ENCODE measurements around the gene C3orf70. TPM values are rescaled to one million over a fixed set of nuclear protein-coding genes. Genes with fewer than 3 reads are reported as not detected.

C3orf70 gene
- total and polyA plus RNA-seq, 11 donors = 0.53 to 2.9 (median 2.0) TPM

- TF ChIP-seq POLR2A (IDR thresholded peaks at IDR 0.05) (no peak), CTCF (IDR thresholded peaks at IDR 0.05) (no peak)
- Histone ChIP-seq H3K27me3 (no peaks in the 10 kb centered on the region), H3K4me3 (no peak overlapping the region), H3K36me3 (peaks cover 0 to 5% (median 0%) of the 10 kb centered on the region in 9 donors), H3K9me3 (no peaks in the 10 kb centered on the region), H3K27ac (no peak overlapping the region), H3K4me1 (peaks cover 0 to 13% (median 4%) of the 10 kb centered on the region in 12 donors)
- ATAC-seq (no peak), DNase-seq (no peak)
- WGBS, 4 donors = 75 to 91% (median 86%) methylated on average over 8 of the region's 8 CpGs
- intact Hi-C loops (cut with DNase I) = no loop called here
These were observed 76.6 kb downstream of the C3orf70 start for GRCh38 chr3:185076219-185076618.

GRCh38 chr3:185075547-185075946, 77.3 kb downstream of the C3orf70 start:
- TF ChIP-seq CTCF (IDR thresholded peaks at IDR 0.05) (no peak), POLR2A (IDR thresholded peaks at IDR 0.05) (no peak)
- WGBS, 4 donors = 87 to 94% (median 92%) methylated on average over 13 of the region's 13 CpGs

GRCh38 chr3:185071287-185071800, 81.5 kb downstream of the C3orf70 start:
- TF ChIP-seq CTCF (IDR thresholded peaks at IDR 0.05) (peak in 1 of 12 donors; percentile 12), POLR2A (IDR thresholded peaks at IDR 0.05) (no peak)
- H3K27ac ChIP-seq = no peak overlapping the region
- no peak for ATAC-seq
- no peaks in the 10 kb centered on the region for H3K9me3 ChIP-seq
- no peak for DNase-seq
- H3K27me3 ChIP-seq = no peaks in the 10 kb centered on the region
- H3K4me1 ChIP-seq = peaks cover 0 to 8% (median 0%) of the 10 kb centered on the region in 12 donors
- H3K4me3 ChIP-seq = no peak overlapping the region
- no peaks in the 10 kb centered on the region for H3K36me3 ChIP-seq
- 35 to 71% (median 59%) methylated on average over 2 to 7 of the region's 7 CpGs for WGBS, 4 donors
- intact Hi-C loops (cut with DNase I) = no loop called here

More at GRCh38 chr3:185075547-185075946, 77.3 kb downstream of the C3orf70 start:
- Histone ChIP-seq H3K27me3 (no peaks in the 10 kb centered on the region), H3K4me1 (peaks cover 0 to 13% (median 4%) of the 10 kb centered on the region in 12 donors), H3K9me3 (no peaks in the 10 kb centered on the region), H3K36me3 (no peaks in the 10 kb centered on the region), H3K27ac (no peak overlapping the region), H3K4me3 (no peak overlapping the region)
- DNase-seq = no peak
- ATAC-seq = no peak
- intact Hi-C loops (cut with DNase I) = no loop called here

GRCh38 chr3:185070491-185071286, 82.2 kb downstream of the C3orf70 start:
- no peak overlapping the region for H3K27ac ChIP-seq
- peaks cover 0 to 8% (median 0%) of the 10 kb centered on the region in 12 donors for H3K4me1 ChIP-seq
- no peak overlapping the region for H3K4me3 ChIP-seq
- H3K9me3 ChIP-seq = no peaks in the 10 kb centered on the region
- peak in 5 of 12 donors; percentile 22 to 48 (median 34) for TF ChIP-seq CTCF (IDR thresholded peaks at IDR 0.05)
- TF ChIP-seq POLR2A (IDR thresholded peaks at IDR 0.05) = no peak
- DNase-seq = peak in 1 of 5 donors; percentile 37
- intact Hi-C loops (cut with DNase I) = no loop called here
- 71 to 81% (median 76%) methylated on average over 21 to 22 of the region's 22 CpGs for WGBS, 4 donors
- peak in 3 of 4 donors; percentile 66 to 76 (median 73) for ATAC-seq
- H3K36me3 ChIP-seq = no peaks in the 10 kb centered on the region
- no peaks in the 10 kb centered on the region for H3K27me3 ChIP-seq

Data from heart left ventricle (tissue), 16 donors.